ENCODE results near the gene DNAJC1. TPM values are rescaled to one million over a fixed set of nuclear protein-coding genes. Genes with fewer than 3 reads are reported as not detected.

Gene DNAJC1
- total RNA-seq, 2 donors from 2014 or later, result 28.9 to 56.9 TPM

DNA sequence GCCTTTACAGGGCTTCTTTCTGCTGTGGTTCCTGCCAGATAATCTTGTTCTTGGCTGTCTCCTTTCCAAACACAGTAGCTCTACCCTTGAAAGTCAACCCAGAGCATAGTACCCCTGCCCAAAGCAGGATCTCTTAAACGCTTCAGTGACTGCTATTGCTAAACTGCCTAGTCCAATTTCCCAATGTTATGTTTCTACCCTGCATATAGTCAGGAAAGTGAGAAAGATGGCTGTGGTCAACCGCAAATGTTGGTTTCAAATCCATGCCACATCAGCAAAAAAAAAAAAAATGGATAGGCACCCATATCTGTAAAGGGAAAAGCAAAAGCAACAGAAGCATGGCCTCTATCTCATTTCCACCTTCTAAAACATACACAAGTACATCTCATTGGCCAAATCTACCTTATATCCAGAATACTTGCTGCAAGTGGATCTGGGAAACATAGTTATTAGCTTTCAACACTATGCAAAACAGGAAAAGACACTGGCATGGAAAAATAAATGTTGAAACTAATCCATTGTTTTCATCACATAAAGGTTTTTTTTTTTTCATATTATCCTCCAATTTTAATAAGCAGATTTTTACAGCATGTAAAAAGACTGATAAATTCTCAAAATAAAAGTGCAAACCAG, 59.8 kb downstream of the DNAJC1 start:
- DNase-seq (ENCODE audit: low spot score), result no peak
- Histone ChIP-seq H3K27ac (no peak overlapping the region), H3K9me3 (no peaks in the 10 kb centered on the region), H3K36me3 (no peaks in the 10 kb centered on the region), H3K27me3 (no peaks in the 10 kb centered on the region), H3K4me1 (peaks cover 0 to 21% of the 10 kb centered on the region in 2 donors), H3K4me3 (no peak overlapping the region)
- TF ChIP-seq, protein P1, sequence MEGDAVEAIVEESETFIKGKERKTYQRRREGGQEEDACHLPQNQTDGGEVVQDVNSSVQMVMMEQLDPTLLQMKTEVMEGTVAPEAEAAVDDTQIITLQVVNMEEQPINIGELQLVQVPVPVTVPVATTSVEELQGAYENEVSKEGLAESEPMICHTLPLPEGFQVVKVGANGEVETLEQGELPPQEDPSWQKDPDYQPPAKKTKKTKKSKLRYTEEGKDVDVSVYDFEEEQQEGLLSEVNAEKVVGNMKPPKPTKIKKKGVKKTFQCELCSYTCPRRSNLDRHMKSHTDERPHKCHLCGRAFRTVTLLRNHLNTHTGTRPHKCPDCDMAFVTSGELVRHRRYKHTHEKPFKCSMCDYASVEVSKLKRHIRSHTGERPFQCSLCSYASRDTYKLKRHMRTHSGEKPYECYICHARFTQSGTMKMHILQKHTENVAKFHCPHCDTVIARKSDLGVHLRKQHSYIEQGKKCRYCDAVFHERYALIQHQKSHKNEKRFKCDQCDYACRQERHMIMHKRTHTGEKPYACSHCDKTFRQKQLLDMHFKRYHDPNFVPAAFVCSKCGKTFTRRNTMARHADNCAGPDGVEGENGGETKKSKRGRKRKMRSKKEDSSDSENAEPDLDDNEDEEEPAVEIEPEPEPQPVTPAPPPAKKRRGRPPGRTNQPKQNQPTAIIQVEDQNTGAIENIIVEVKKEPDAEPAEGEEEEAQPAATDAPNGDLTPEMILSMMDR (IDR thresholded peaks at IDR 0.05), result no peak

DNA sequence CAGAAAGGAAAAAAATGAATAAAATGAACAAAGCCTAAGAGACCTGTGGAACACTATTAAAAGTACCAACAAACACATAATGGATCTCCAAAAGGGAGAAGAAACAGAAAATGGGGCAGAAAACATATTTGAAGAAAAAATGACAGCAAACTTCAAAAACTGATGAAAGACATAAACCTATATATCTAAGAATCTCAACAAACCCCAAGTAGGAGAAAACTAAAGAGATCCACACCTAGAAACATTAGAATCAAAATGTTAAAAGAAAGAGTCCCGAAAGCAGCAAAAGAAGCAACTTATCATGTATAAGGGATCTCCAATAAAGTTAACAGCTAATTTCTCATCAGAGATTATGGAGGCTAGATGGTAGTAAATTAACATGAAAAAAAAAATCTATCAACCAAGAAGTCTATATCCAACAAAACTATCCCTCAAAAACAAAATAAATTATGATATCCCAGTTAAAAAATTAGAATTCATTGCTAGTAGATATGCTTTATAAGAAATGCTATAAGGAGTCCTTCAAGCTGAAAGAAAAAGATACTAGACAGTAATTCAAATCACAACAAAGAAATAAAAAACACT, 68.0 kb downstream of the DNAJC1 start:
- Histone ChIP-seq H3K36me3 (no peaks in the 10 kb centered on the region), H3K27me3 (no peaks in the 10 kb centered on the region), H3K27ac (no peak overlapping the region), H3K9me3 (peaks cover 0 to 24% of the 10 kb centered on the region in 2 donors), H3K4me3 (no peak overlapping the region), H3K4me1 (peaks cover 0 to 12% of the 10 kb centered on the region in 2 donors)
- no peak for DNase-seq (ENCODE audit: low spot score)
- TF ChIP-seq, protein P1 (IDR thresholded peaks at IDR 0.05), result no peak

GRCh38 chr10:21934307-21934706, 69.2 kb downstream of the DNAJC1 start:
- TF ChIP-seq, protein P1 (IDR thresholded peaks at IDR 0.05), result no peak
- Histone ChIP-seq H3K9me3 (peaks cover 0 to 24% of the 10 kb centered on the region in 2 donors), H3K27ac (no peak overlapping the region), H3K4me3 (no peak overlapping the region), H3K4me1 (peaks cover 0 to 12% of the 10 kb centered on the region in 2 donors), H3K27me3 (no peaks in the 10 kb centered on the region), H3K36me3 (no peaks in the 10 kb centered on the region)
- DNase-seq (ENCODE audit: low spot score), result no peak

DNA sequence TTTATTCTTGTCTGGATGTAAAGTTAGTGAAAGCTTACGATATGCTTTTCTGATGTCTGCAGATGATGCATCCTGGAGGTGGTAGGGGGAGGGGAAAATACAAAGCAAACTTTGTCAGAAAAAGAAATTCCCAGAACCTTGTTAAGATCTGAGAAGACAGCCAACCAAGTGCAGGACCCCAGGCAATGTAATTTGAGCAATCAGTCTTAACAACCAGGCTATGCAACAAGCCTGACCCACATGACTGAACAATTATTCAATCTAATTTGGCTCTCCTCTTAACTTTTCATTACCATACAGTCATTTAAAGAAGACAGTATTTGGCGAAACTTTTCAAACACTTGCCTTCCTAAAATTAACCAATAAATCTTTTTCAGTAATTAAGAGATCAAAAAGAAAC, 74.5 kb downstream of the DNAJC1 start:
- H3K27me3 ChIP-seq, result no peaks in the 10 kb centered on the region
- H3K4me3 ChIP-seq, result no peak overlapping the region
- DNase-seq (ENCODE audit: low spot score), result no peak
- no peaks in the 10 kb centered on the region for H3K36me3 ChIP-seq
- peaks cover 0 to 18% of the 10 kb centered on the region in 2 donors for H3K4me1 ChIP-seq
- no peaks in the 10 kb centered on the region for H3K9me3 ChIP-seq
- TF ChIP-seq, protein P1 (IDR thresholded peaks at IDR 0.05), result no peak
- no peak overlapping the region for H3K27ac ChIP-seq

GRCh38 chr10:21927631-21928353, 75.7 kb downstream of the DNAJC1 start:
- TF ChIP-seq, protein P1 (IDR thresholded peaks at IDR 0.05), result no peak
- Histone ChIP-seq H3K9me3 (no peaks in the 10 kb centered on the region), H3K4me3 (no peak overlapping the region), H3K27ac (no peak overlapping the region), H3K36me3 (no peaks in the 10 kb centered on the region), H3K27me3 (no peaks in the 10 kb centered on the region), H3K4me1 (peaks cover 0 to 18% of the 10 kb centered on the region in 2 donors)
- DNase-seq (ENCODE audit: low spot score), result no peak

All from right atrium auricular region (tissue), 2 donors.